ENCODE results near the gene SLC34A1.

- no peak for TF ChIP-seq CTCF (IDR thresholded peaks at IDR 0.05)
- no peak for TF ChIP-seq POLR2AphosphoS5 (IDR thresholded peaks at IDR 0.05)
These were observed 48.8 kb downstream of the SLC34A1 start for GRCh38 chr5:177432839-177433657.

All from esophagus muscularis mucosa (tissue), 3 donors.